22Rv1 (cell line): Measurements from ENCODE around the gene VSIG10L.

ENCODE experiments used
- H3K27ac ChIP-seq: fragments of 450-650 bp; 2 replicates; pipeline ENCODE4 v1.5.1; 2017
- CTCF ChIP-seq: fragments of 450-650 bp; IDR thresholded peaks from 2 replicates; pipeline ENCODE4 v1.5.1; 2017; ENCODE audit warnings: mild to moderate bottlenecking
- ZFX ChIP-seq: fragments of 450-650 bp; IDR thresholded peaks from 2 replicates; pipeline ENCODE4 v1.6.1; 2017; ENCODE audit warnings: antibody characterized with exemption, borderline replicate concordance

VSIG10L gene

GRCh38 chr19:51345076-51345620, 3.2 kb upstream of the VSIG10L start:
- H3K27ac ChIP-seq, result no peak overlapping the region
- no peak for TF ChIP-seq CTCF

GRCh38 chr19:51342631-51343569, 961 bp upstream of the VSIG10L start:
- peak overlapping the region; percentile 63 for H3K27ac ChIP-seq

GRCh38 chr19:51341066-51341465, 873 bp downstream of the VSIG10L start:
- H3K27ac ChIP-seq, result peak overlapping the region; percentile 63; the same call in 1 of the 2 replicates
- no peak for TF ChIP-seq CTCF
- no peak for TF ChIP-seq ZFX

More at GRCh38 chr19:51342631-51343569, 961 bp upstream of the VSIG10L start:
- TF ChIP-seq CTCF, result no peak
- no peak for TF ChIP-seq ZFX

GRCh38 chr19:51339687-51340656, 2.0 kb downstream of the VSIG10L start:
- TF ChIP-seq ZFX (no peak), CTCF (peak; percentile 50)
- peak overlapping the region; percentile 86 for H3K27ac ChIP-seq

- TF ChIP-seq ZFX (no peak), CTCF (no peak)
- peak overlapping the region; percentile 86 for H3K27ac ChIP-seq
Measured at GRCh38 chr19:51339313-51339686, 2.6 kb downstream of the VSIG10L start.

GRCh38 chr19:51338563-51339312, 3.2 kb downstream of the VSIG10L start:
- TF ChIP-seq ZFX (no peak), CTCF (peak; percentile 96)
- peak overlapping the region; percentile 86 for H3K27ac ChIP-seq
